ENCODE measurements around the gene CADPS.

DNA sequence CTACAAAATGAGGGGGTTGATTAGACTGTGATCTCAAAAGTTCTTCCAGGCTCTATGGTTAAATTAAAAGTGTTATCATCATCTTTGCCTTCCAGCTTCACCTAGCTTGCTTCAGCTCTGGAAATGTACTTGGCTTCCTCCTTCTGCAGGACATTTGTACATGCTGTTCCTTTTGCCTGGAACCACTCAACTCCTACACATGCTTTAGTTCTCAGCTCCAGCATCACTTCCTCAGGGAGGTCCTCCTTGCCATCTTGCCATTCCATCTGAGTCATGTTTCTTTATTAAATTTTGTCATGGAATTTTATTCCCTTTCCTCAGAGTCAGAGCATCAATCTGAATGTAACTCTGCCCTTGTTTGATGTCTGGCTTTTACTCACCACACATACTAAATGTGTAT, 343.2 kb downstream of the CADPS start:
- TF ChIP-seq CTCF (conservative IDR thresholded peaks at IDR 0.05 in 1 of 2, IDR thresholded peaks at IDR 0.05 in 1 of 2; ENCODE audit: extremely low read depth in 1 of 2, insufficient read depth in 1 of 2, low read depth in 1 of 2, low read length in 2 of 2) (no peak), EZH2 (IDR thresholded peaks at IDR 0.05; ENCODE audit: borderline replicate concordance, low read length) (no peak)

Data from mammary epithelial cell (primary cell).